ENCODE measurements around the gene APOL1. TPM values are rescaled to one million over a fixed set of nuclear protein-coding genes. Genes with fewer than 3 reads are reported as not detected.

The APOL1 gene
- total RNA-seq, 1 experiment from 2014 or later: 16.0 TPM

DNA sequence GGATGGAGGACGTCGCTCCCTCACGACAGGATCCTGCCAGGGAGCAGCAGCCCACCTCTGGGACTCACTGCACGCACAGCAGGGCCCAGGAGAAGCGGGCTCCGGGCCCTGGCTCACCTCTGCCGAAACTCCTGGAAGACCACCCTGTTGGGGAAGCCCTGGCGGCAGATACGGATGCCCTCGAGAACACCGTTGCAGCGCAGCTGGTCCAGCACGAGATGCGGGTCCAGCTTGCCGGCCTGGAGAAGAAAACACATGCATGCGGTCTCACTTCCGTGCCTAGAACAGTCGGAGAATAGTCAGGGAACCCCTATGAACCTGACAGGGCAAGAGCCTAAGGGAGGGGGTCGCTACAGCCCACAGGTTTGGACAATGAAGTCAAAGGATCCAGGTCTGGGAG is 52.9 kb downstream of the APOL1 start:
- Histone ChIP-seq H3K9me3 (ENCODE audit: control insufficient read depth, insufficient read depth, low read depth, low read length) (no peaks in the 10 kb centered on the region), H3K27ac (ENCODE audit: low read length) (no peak overlapping the region; the same call in 1 of the 2 replicates), H3K36me3 (ENCODE audit: control insufficient read depth, insufficient read depth, low read length) (peaks cover 28% of the 10 kb centered on the region), H3K27me3 (ENCODE audit: control insufficient read depth, insufficient read depth, low read length) (no peaks in the 10 kb centered on the region), H3K4me1 (ENCODE audit: control insufficient read depth, insufficient read depth, low read length) (peaks cover 21% of the 10 kb centered on the region), H3K4me3 (ENCODE audit: low read depth in 2 of 2, low read length in 2 of 2) (no peak overlapping the region)
- no TSS peak for BruUV-seq (replicated peaks)
- POLR2A ChIA-PET: interaction anchor here (0.6 kb wide), 1 partner anchor 827 kb away, joined by 9 read pairs; no protein-coding TSS in a partner anchor
- CTCF ChIA-PET: no interaction called here
- intact Hi-C loops (cut with micrococcal nuclease; ENCODE audit: unreplicated experiment): no loop called here
- TF ChIP-seq SIN3A (IDR thresholded peaks at IDR 0.05; ENCODE audit: borderline replicate concordance, insufficient read depth, low read depth, low read length) (no peak), TCF7L2 (IDR thresholded peaks at IDR 0.05; ENCODE audit: low read depth, low read length) (no peak), POLR2AphosphoS5 (IDR thresholded peaks at IDR 0.05; ENCODE audit: low read depth, low read length) (no peak)
- TF ChIP-seq, protein P1, sequence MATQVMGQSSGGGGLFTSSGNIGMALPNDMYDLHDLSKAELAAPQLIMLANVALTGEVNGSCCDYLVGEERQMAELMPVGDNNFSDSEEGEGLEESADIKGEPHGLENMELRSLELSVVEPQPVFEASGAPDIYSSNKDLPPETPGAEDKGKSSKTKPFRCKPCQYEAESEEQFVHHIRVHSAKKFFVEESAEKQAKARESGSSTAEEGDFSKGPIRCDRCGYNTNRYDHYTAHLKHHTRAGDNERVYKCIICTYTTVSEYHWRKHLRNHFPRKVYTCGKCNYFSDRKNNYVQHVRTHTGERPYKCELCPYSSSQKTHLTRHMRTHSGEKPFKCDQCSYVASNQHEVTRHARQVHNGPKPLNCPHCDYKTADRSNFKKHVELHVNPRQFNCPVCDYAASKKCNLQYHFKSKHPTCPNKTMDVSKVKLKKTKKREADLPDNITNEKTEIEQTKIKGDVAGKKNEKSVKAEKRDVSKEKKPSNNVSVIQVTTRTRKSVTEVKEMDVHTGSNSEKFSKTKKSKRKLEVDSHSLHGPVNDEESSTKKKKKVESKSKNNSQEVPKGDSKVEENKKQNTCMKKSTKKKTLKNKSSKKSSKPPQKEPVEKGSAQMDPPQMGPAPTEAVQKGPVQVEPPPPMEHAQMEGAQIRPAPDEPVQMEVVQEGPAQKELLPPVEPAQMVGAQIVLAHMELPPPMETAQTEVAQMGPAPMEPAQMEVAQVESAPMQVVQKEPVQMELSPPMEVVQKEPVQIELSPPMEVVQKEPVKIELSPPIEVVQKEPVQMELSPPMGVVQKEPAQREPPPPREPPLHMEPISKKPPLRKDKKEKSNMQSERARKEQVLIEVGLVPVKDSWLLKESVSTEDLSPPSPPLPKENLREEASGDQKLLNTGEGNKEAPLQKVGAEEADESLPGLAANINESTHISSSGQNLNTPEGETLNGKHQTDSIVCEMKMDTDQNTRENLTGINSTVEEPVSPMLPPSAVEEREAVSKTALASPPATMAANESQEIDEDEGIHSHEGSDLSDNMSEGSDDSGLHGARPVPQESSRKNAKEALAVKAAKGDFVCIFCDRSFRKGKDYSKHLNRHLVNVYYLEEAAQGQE (IDR thresholded peaks at IDR 0.05; ENCODE audit: insufficient read depth in 1 of 2, low read depth in 2 of 2, low read length in 1 of 2): no peak
- TF ChIP-seq, protein P2, sequence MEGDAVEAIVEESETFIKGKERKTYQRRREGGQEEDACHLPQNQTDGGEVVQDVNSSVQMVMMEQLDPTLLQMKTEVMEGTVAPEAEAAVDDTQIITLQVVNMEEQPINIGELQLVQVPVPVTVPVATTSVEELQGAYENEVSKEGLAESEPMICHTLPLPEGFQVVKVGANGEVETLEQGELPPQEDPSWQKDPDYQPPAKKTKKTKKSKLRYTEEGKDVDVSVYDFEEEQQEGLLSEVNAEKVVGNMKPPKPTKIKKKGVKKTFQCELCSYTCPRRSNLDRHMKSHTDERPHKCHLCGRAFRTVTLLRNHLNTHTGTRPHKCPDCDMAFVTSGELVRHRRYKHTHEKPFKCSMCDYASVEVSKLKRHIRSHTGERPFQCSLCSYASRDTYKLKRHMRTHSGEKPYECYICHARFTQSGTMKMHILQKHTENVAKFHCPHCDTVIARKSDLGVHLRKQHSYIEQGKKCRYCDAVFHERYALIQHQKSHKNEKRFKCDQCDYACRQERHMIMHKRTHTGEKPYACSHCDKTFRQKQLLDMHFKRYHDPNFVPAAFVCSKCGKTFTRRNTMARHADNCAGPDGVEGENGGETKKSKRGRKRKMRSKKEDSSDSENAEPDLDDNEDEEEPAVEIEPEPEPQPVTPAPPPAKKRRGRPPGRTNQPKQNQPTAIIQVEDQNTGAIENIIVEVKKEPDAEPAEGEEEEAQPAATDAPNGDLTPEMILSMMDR (IDR thresholded peaks at IDR 0.05): no peak
- DNase-seq (ENCODE audit: low read depth, low spot score) (no peak), ATAC-seq (no peak)
- in situ Hi-C loops (cut with HindIII; ENCODE audit: low pct_unique_long_range_greater_than_20kb, low sequenced_read_pairs): no loop called here

DNA sequence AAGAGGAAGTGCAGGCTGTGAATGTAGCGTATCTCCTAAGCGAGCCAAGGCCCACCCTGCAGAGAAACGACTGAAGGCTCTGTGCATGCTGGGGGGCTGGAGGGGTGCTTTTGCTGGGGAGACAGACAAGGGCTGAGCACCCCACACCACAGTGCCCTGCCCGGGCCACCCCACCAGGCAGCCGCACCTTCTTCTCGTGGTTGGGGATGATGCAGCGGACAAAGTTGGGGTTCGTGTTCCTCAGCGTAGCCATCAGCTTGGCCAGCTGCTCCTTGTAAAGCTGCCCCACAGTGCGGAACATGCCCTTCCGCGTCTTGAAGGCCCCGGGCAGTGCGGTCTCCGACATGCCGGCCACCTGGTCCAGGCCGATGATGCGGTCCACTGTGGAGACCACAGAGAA is 53.3 kb downstream of the APOL1 start:
- POLR2A ChIA-PET: interaction anchor here (0.6 kb wide), 1 partner anchor 827 kb away, joined by 9 read pairs; no protein-coding TSS in a partner anchor
- no TSS peak for BruUV-seq (replicated peaks)
- Histone ChIP-seq H3K9me3 (ENCODE audit: control insufficient read depth, insufficient read depth, low read depth, low read length) (no peaks in the 10 kb centered on the region), H3K27me3 (ENCODE audit: control insufficient read depth, insufficient read depth, low read length) (no peaks in the 10 kb centered on the region), H3K4me1 (ENCODE audit: control insufficient read depth, insufficient read depth, low read length) (peaks cover 21% of the 10 kb centered on the region), H3K36me3 (ENCODE audit: control insufficient read depth, insufficient read depth, low read length) (peaks cover 25% of the 10 kb centered on the region), H3K4me3 (ENCODE audit: low read depth in 2 of 2, low read length in 2 of 2) (no peak overlapping the region), H3K27ac (ENCODE audit: low read length) (no peak overlapping the region; the same call in 1 of the 2 replicates)
- in situ Hi-C loops (cut with HindIII; ENCODE audit: low pct_unique_long_range_greater_than_20kb, low sequenced_read_pairs) (no loop called here), intact Hi-C loops (cut with micrococcal nuclease; ENCODE audit: unreplicated experiment) (no loop called here)
- DNase-seq (ENCODE audit: low read depth, low spot score): no peak
- ATAC-seq: no peak
- no peak for TF ChIP-seq TCF7L2 (IDR thresholded peaks at IDR 0.05; ENCODE audit: low read depth, low read length)
- TF ChIP-seq, protein P2 (IDR thresholded peaks at IDR 0.05): no peak
- TF ChIP-seq POLR2AphosphoS5 (IDR thresholded peaks at IDR 0.05; ENCODE audit: low read depth, low read length): no peak
- TF ChIP-seq, protein P1 (IDR thresholded peaks at IDR 0.05; ENCODE audit: insufficient read depth in 1 of 2, low read depth in 2 of 2, low read length in 1 of 2): no peak
- TF ChIP-seq SIN3A (IDR thresholded peaks at IDR 0.05; ENCODE audit: borderline replicate concordance, insufficient read depth, low read depth, low read length): no peak
- CTCF ChIA-PET: no interaction called here

All from Panc1 (cell line).